SK-N-SH treated with all-trans-retinoic acid at 6 μM for 48 hours (cell line): Measurements from ENCODE around the gene ARHGEF12.

ENCODE experiments used
- BACH2 ChIP-seq: fragments of 250-450 bp; sonication (Bioruptor Pico); IDR thresholded peaks from 2 replicates; pipeline ENCODE4 v1.9.0; 2021; ENCODE audit warnings: mild to moderate bottlenecking, borderline replicate concordance
- ESRRG ChIP-seq: fragments of 250-450 bp; sonication (Bioruptor Pico); IDR thresholded peaks from 2 replicates; pipeline ENCODE4 v1.6.1; 2021; ENCODE audit warnings: mild to moderate bottlenecking
- GLIS3 ChIP-seq: fragments of 250-450 bp; sonication (Bioruptor Pico); IDR thresholded peaks from 2 replicates; pipeline ENCODE4 v1.5.0; 2020; ENCODE audit warnings: mild to moderate bottlenecking, moderate library complexity
- ISL1 ChIP-seq: fragments of 250-450 bp; sonication (Bioruptor Pico); IDR thresholded peaks from 2 replicates; pipeline ENCODE4 v2.1.2; 2022; ENCODE audit warnings: mild to moderate bottlenecking, moderate library complexity
- OSR1 ChIP-seq: fragments of 250-450 bp; sonication (Bioruptor Pico); IDR thresholded peaks from 2 replicates; pipeline ENCODE4 v1.8.0; 2022; ENCODE audit warnings: moderate library complexity, mild to moderate bottlenecking, inconsistent platforms
- RARB ChIP-seq: fragments of 250-450 bp; sonication (Bioruptor Pico); IDR thresholded peaks from 2 replicates; pipeline ENCODE4 v1.8.0; 2021; ENCODE audit warnings: mild to moderate bottlenecking, moderate library complexity
- TOX ChIP-seq: fragments of 250-450 bp; sonication (Bioruptor Pico); IDR thresholded peaks from 2 replicates; pipeline ENCODE4 v1.8.0; 2021; ENCODE audit warnings: mild to moderate bottlenecking, moderate library complexity, borderline replicate concordance
- ZC3H10 ChIP-seq: fragments of 250-450 bp; sonication (Bioruptor Pico); IDR thresholded peaks from 2 replicates; pipeline ENCODE4 v1.5.1; 2021; ENCODE audit warnings: mild to moderate bottlenecking, moderate library complexity
- ZNF70 ChIP-seq: fragments of 450-650 bp; formaldehyde crosslinking; IDR thresholded peaks from 2 replicates; pipeline ENCODE4 v1.5.0; 2020; ENCODE audit warnings: mild to moderate bottlenecking, moderate library complexity
- ZNF8 ChIP-seq: fragments of 450-650 bp; formaldehyde crosslinking; IDR thresholded peaks from 2 replicates; pipeline ENCODE4 v1.5.0; 2020; ENCODE audit warnings: mild to moderate bottlenecking, moderate library complexity
- TF ChIP-seq, protein P1 (sequence below): fragments of 250-450 bp; sonication (Bioruptor Pico); IDR thresholded peaks from 2 replicates; pipeline ENCODE4 v1.8.0; 2020; ENCODE audit warnings: mild to moderate bottlenecking, moderate library complexity, borderline replicate concordance
- TF ChIP-seq, protein P2 (sequence below): fragments of 250-450 bp; sonication (Bioruptor Pico); IDR thresholded peaks from 2 replicates; pipeline ENCODE4 v1.5.1; 2020; ENCODE audit warnings: low read depth, mild to moderate bottlenecking, moderate library complexity
- TF ChIP-seq, protein P3 (sequence below): fragments of 250-450 bp; sonication (Bioruptor Pico); IDR thresholded peaks from 2 replicates; pipeline ENCODE4 v1.5.1; 2021; ENCODE audit warnings: mild to moderate bottlenecking, moderate library complexity

DNA sequence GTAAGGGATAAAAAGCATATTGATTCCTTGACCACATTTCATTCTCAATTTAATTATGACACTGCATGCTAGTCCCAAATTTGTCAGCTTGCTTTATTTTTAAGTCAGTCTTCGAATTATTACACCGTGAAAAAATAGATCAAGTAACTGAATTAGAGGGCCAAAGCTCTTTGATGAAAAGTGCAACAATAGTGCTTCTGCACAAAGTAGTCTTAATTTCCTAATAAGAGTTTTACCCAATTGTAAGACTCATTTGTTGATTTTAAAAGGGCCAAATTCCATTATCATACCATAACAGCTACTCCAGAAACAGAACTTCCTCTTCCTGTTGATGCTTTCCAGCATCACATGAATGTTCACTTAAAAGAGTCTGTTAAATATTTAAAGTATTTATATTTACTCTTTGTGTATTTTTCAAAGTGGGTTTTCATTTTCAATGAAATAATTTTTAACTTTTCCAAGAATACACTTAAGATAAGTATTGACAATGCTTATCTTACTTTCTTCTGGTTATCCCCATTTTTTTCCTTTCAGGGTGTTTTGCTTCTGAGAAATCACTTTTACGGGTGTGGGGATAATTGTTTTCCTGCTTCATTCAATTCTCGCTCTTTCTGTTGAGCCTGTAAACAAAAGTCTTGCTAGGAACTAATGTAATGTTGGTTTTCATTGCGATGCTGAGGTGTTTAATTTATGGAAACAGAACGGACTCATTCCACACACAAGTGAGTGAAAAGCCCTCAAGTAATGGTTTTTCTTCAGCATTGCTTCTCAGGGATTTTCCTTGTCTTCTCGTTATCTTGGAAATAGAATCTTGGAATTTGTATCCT is 2.1 kb downstream of the ARHGEF12 start:
- no peak for TF ChIP-seq ZNF70 (CRISPR knock-in tag)
- TF ChIP-seq, protein P1, sequence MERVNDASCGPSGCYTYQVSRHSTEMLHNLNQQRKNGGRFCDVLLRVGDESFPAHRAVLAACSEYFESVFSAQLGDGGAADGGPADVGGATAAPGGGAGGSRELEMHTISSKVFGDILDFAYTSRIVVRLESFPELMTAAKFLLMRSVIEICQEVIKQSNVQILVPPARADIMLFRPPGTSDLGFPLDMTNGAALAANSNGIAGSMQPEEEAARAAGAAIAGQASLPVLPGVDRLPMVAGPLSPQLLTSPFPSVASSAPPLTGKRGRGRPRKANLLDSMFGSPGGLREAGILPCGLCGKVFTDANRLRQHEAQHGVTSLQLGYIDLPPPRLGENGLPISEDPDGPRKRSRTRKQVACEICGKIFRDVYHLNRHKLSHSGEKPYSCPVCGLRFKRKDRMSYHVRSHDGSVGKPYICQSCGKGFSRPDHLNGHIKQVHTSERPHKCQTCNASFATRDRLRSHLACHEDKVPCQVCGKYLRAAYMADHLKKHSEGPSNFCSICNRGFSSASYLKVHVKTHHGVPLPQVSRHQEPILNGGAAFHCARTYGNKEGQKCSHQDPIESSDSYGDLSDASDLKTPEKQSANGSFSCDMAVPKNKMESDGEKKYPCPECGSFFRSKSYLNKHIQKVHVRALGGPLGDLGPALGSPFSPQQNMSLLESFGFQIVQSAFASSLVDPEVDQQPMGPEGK (CRISPR knock-in tag), result no peak
- no peak for TF ChIP-seq ZNF8
- no peak for TF ChIP-seq OSR1 (CRISPR knock-in tag)
- TF ChIP-seq BACH2 (CRISPR knock-in tag), result no peak
- no peak for TF ChIP-seq RARB (CRISPR knock-in tag)
- no peak for TF ChIP-seq GLIS3 (CRISPR knock-in tag)
- TF ChIP-seq TOX, result no peak
- TF ChIP-seq ZC3H10, result no peak
- TF ChIP-seq, protein P2, sequence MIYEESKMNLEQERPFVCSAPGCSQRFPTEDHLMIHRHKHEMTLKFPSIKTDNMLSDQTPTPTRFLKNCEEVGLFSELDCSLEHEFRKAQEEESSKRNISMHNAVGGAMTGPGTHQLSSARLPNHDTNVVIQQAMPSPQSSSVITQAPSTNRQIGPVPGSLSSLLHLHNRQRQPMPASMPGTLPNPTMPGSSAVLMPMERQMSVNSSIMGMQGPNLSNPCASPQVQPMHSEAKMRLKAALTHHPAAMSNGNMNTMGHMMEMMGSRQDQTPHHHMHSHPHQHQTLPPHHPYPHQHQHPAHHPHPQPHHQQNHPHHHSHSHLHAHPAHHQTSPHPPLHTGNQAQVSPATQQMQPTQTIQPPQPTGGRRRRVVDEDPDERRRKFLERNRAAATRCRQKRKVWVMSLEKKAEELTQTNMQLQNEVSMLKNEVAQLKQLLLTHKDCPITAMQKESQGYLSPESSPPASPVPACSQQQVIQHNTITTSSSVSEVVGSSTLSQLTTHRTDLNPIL (CRISPR knock-in tag), result no peak
- TF ChIP-seq, protein P3, sequence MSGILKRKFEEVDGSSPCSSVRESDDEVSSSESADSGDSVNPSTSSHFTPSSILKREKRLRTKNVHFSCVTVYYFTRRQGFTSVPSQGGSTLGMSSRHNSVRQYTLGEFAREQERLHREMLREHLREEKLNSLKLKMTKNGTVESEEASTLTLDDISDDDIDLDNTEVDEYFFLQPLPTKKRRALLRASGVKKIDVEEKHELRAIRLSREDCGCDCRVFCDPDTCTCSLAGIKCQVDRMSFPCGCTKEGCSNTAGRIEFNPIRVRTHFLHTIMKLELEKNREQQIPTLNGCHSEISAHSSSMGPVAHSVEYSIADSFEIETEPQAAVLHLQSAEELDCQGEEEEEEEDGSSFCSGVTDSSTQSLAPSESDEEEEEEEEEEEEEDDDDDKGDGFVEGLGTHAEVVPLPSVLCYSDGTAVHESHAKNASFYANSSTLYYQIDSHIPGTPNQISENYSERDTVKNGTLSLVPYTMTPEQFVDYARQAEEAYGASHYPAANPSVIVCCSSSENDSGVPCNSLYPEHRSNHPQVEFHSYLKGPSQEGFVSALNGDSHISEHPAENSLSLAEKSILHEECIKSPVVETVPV (CRISPR knock-in tag), result no peak
- TF ChIP-seq ISL1, result no peak
- no peak for TF ChIP-seq ESRRG (CRISPR knock-in tag)
